H9 (cell line): ENCODE results near the gene TARBP2. TPM values are rescaled to one million over a fixed set of nuclear protein-coding genes. Genes with fewer than 3 reads are reported as not detected.

Experiments
- DNase-seq: peaks from one replicate; pipeline ENCODE4 v3.0.0-alpha.2; 2017
- H2AFZ ChIP-seq: one replicate; pipeline ENCODE4 v1.6.1; 2013; ENCODE audit warnings: mild to moderate bottlenecking, low read length, control low read depth, moderate library complexity
- H2AK5ac ChIP-seq: 2 replicates; pipeline ENCODE4 v1.6.1; 2013; ENCODE audit warnings: low read length, control low read depth, mixed read lengths; ENCODE audit not compliant: insufficient read length
- H2BK120ac ChIP-seq: one replicate; pipeline ENCODE4 v1.6.1; 2013; ENCODE audit warnings: low read depth, mild to moderate bottlenecking, low read length, control low read depth, inconsistent platforms; ENCODE audit not compliant: poor library complexity, severe bottlenecking
- H2BK12ac ChIP-seq: 2 replicates; pipeline ENCODE4 v1.6.1; 2013; ENCODE audit warnings: low read length, control low read depth, mixed read lengths, low read depth; ENCODE audit not compliant: insufficient read length
- H2BK15ac ChIP-seq: 2 replicates; pipeline ENCODE4 v1.6.1; 2013; ENCODE audit warnings: low read depth, low read length, control low read depth
- H2BK20ac ChIP-seq: one replicate; pipeline ENCODE4 v1.6.1; 2013; ENCODE audit warnings: low read depth, mild to moderate bottlenecking, low read length, control low read depth, inconsistent platforms; ENCODE audit not compliant: poor library complexity, severe bottlenecking
- H2BK5ac ChIP-seq: 2 replicates; pipeline ENCODE4 v1.6.1; 2013; ENCODE audit warnings: low read length, control low read depth, mixed read lengths; ENCODE audit not compliant: insufficient read length
- H3K14ac ChIP-seq: 2 replicates; pipeline ENCODE4 v1.6.1; 2013; ENCODE audit warnings: low read length, control low read depth; ENCODE audit not compliant: insufficient read depth
- H3K18ac ChIP-seq: 2 replicates; pipeline ENCODE4 v1.6.1; 2013; ENCODE audit warnings: low read depth, mild to moderate bottlenecking, mixed read lengths, low read length, control low read depth; ENCODE audit not compliant: insufficient read length
- H3K23ac ChIP-seq: 2 replicates; pipeline ENCODE4 v1.6.1; 2013; ENCODE audit warnings: low read length, control low read depth, mixed read lengths, low read depth; ENCODE audit not compliant: insufficient read length
- H3K23me2 ChIP-seq: 2 replicates; pipeline ENCODE4 v1.6.1; 2013; ENCODE audit warnings: low read depth, mild to moderate bottlenecking, mixed read lengths, low read length, control low read depth; ENCODE audit not compliant: insufficient read length, poor library complexity, severe bottlenecking
- H3K27ac ChIP-seq: 2 replicates; pipeline ENCODE4 v1.5.1; 2013; ENCODE audit warnings: low read length, control low read depth, mixed read lengths, low read depth; ENCODE audit not compliant: insufficient read length
- H3K27me3 ChIP-seq: 2 replicates; pipeline ENCODE4 v1.6.1; 2013; ENCODE audit warnings: low read length, control low read depth, inconsistent platforms; ENCODE audit not compliant: insufficient read depth
- H3K4ac ChIP-seq: 2 replicates; pipeline ENCODE4 v1.6.1; 2013; ENCODE audit warnings: low read depth, mild to moderate bottlenecking, control low read depth, inconsistent platforms, low read length, moderate library complexity
- H3K4me1 ChIP-seq: 2 replicates; pipeline ENCODE4 v1.6.1; 2013; ENCODE audit warnings: low read length, control low read depth, inconsistent platforms; ENCODE audit not compliant: insufficient read depth
- H3K4me2 ChIP-seq: 2 replicates; pipeline ENCODE4 v1.6.1; 2013; ENCODE audit warnings: low read length, control low read depth, mixed read lengths; ENCODE audit not compliant: insufficient read length, insufficient read depth
- H3K56ac ChIP-seq: 2 replicates; pipeline ENCODE4 v1.6.1; 2013; ENCODE audit warnings: low read depth, mild to moderate bottlenecking, mixed read lengths, low read length, control low read depth; ENCODE audit not compliant: insufficient read length
- H3K79me1 ChIP-seq: 2 replicates; pipeline ENCODE4 v1.6.1; 2013; ENCODE audit warnings: low read depth, mild to moderate bottlenecking, moderate library complexity, low read length, control low read depth, inconsistent platforms; ENCODE audit not compliant: insufficient read depth, poor library complexity, severe bottlenecking
- H3K79me2 ChIP-seq: 2 replicates; pipeline ENCODE4 v1.6.1; 2013; ENCODE audit warnings: low read length, control low read depth, inconsistent platforms; ENCODE audit not compliant: insufficient read depth
- H3K9ac ChIP-seq: 2 replicates; pipeline ENCODE4 v1.6.1; 2013; ENCODE audit warnings: low read length, control low read depth, mixed read lengths; ENCODE audit not compliant: insufficient read length; ENCODE audit errors: extremely low read depth
- H3K9me3 ChIP-seq: one replicate; pipeline ENCODE4 v1.6.1; 2013; ENCODE audit warnings: low read depth, low read length, inconsistent platforms; ENCODE audit not compliant: control insufficient read depth
- H3T11ph ChIP-seq: one replicate; pipeline ENCODE4 v1.6.1; 2013; ENCODE audit warnings: mild to moderate bottlenecking, low read length, control low read depth, inconsistent platforms
- H4K20me1 ChIP-seq: one replicate; pipeline ENCODE4 v1.6.1; 2013; ENCODE audit not compliant: control insufficient read depth, insufficient read length, insufficient read depth
- H4K5ac ChIP-seq: 2 replicates; pipeline ENCODE4 v1.6.1; 2013; ENCODE audit warnings: low read depth, mild to moderate bottlenecking, mixed read lengths, low read length, control low read depth; ENCODE audit not compliant: insufficient read length
- H4K8ac ChIP-seq: replicated peaks from 2 replicates; pipeline ENCODE4 v1.6.1; 2013; ENCODE audit warnings: low read length, control low read depth, mixed read lengths, low read depth; ENCODE audit not compliant: insufficient read length
- H4K91ac ChIP-seq: 2 replicates; pipeline ENCODE4 v1.6.1; 2013; ENCODE audit warnings: low read depth, mild to moderate bottlenecking, moderate library complexity, mixed read lengths, low read length, control low read depth; ENCODE audit not compliant: insufficient read length
- H3K27ac Mint-ChIP-seq, 3 experiments: 2 replicates in 2 of 3; 3 replicates in 1 of 3; pipeline ENCODE4 v1.8.0; 2020 to 2021; ENCODE audit warnings: mixed read lengths in 3 of 3, mild to moderate bottlenecking in 1 of 3, moderate library complexity in 1 of 3
- H3K27me3 Mint-ChIP-seq: 2 replicates; pipeline ENCODE4 v1.8.0; 2021; ENCODE audit warnings: low read depth, mild to moderate bottlenecking, moderate library complexity, mixed read lengths
- H3K36me3 Mint-ChIP-seq, 3 experiments: 2 replicates in 2 of 3; 3 replicates in 1 of 3; pipeline ENCODE4 v1.8.0; 2020 to 2021; ENCODE audit warnings: low read depth in 3 of 3, mixed read lengths in 3 of 3; ENCODE audit not compliant: insufficient read depth in 1 of 3
- H3K4me1 Mint-ChIP-seq, 2 experiments: 2 replicates each; pipeline ENCODE4 v1.8.0; 2020; ENCODE audit warnings: mixed read lengths in 2 of 2
- H3K4me3 Mint-ChIP-seq, 2 experiments: 2 replicates in 1 of 2; 3 replicates in 1 of 2; pipeline ENCODE4 v1.8.0; 2020 to 2021; ENCODE audit warnings: mild to moderate bottlenecking in 2 of 2, mixed read lengths in 2 of 2, moderate library complexity in 1 of 2
- H3K9me3 Mint-ChIP-seq, 2 experiments: 2 replicates in 1 of 2; 3 replicates in 1 of 2; pipeline ENCODE4 v1.8.0; 2020; ENCODE audit warnings: mild to moderate bottlenecking in 2 of 2, mixed read lengths in 2 of 2, moderate library complexity in 1 of 2
- CTCF ChIP-seq: fragments of 200-600 bp; sonication (generic); conservative IDR thresholded peaks from 3 replicates; pipeline ENCODE4 v1.8.0; 2021; ENCODE audit warnings: antibody characterized with exemption, mild to moderate bottlenecking
- WGBS: extraction: QIAGEN DNeasy Blood & Tissue Kit; methylation state at CpG from one replicate; pipeline ENCODE4 v1.1.7; 2013; ENCODE audit warnings: missing lambda C conversion rate, low lambda C conversion rate, mixed read lengths; ENCODE audit not compliant: insufficient read length; ENCODE audit errors: extremely low coverage; 5-methylcytosine and 5-hydroxymethylcytosine counted together
- total RNA-seq: library from RNA; stranded (reverse); gene quantifications from 2 replicates; pipeline ENCODE4 v1.2.1, GENCODE V29; 2021

TARBP2 gene
- total RNA-seq, 1 experiment from 2014 or later, result 79.2 TPM

DNA sequence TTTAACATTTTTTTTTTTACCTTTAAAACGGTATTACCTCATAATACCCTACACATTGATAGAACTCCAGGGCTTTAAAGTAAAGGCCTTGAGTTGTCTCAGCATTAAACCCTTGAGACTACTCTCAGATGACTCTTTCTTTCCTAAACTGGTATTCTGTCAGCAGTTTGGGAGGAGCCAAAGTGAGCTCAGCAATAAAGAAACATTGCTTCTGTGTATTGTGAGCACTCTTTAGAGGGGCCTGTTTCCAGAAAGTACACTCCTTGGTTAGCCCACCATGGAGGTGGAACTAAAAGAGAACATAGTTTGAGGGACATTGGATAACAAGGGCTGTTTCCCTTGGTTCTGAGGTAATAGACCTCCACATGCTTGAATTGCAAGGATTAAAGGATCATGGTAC, 22.2 kb upstream of the TARBP2 start:
- Mint-ChIP-seq H3K36me3 (peaks cover 55 to 89% (median 88%) of the 10 kb centered on the region in 3 experiments), H3K9me3 (no peaks in the 10 kb centered on the region), H3K27ac (peak overlapping the region in 1 of 3 experiments; percentile 44; a peak in 2 of 7 replicates), H3K4me1 (peaks cover 46 to 63% of the 10 kb centered on the region in 2 experiments), H3K4me3 (no peak overlapping the region), H3K27me3 (no peaks in the 10 kb centered on the region; the same call in 1 of the 2 replicates)
- no peak overlapping the region for H2AK5ac ChIP-seq
- H2BK120ac ChIP-seq, result no peak overlapping the region
- H3K79me1 ChIP-seq, result peaks cover 6% of the 10 kb centered on the region
- H2BK15ac ChIP-seq, result no peak overlapping the region
- no peaks in the 10 kb centered on the region for H3K79me2 ChIP-seq
- no peak overlapping the region for H3K9ac ChIP-seq
- H4K20me1 ChIP-seq, result no peaks in the 10 kb centered on the region
- H4K8ac ChIP-seq, result no peak overlapping the region
- H3K4ac ChIP-seq, result no peak overlapping the region
- no peak overlapping the region for H4K5ac ChIP-seq
- no peak for TF ChIP-seq CTCF
- no peak overlapping the region for H4K91ac ChIP-seq
- no peak overlapping the region for H2AFZ ChIP-seq
- H3K9me3 ChIP-seq, result no peaks in the 10 kb centered on the region
- no peak overlapping the region for H3K27ac ChIP-seq
- H3K27me3 ChIP-seq, result no peaks in the 10 kb centered on the region
- H3K23ac ChIP-seq, result no peak overlapping the region
- no peak overlapping the region for H3K4me2 ChIP-seq
- H3K14ac ChIP-seq, result no peak overlapping the region
- WGBS, result 100% methylated on average over 1 of the region's 1 CpG
- no peaks in the 10 kb centered on the region for H3K4me1 ChIP-seq
- H3T11ph ChIP-seq, result no peak overlapping the region
- H2BK5ac ChIP-seq, result no peak overlapping the region
- H3K56ac ChIP-seq, result no peak overlapping the region
- H2BK20ac ChIP-seq, result no peak overlapping the region
- H3K18ac ChIP-seq, result no peak overlapping the region
- H2BK12ac ChIP-seq, result no peak overlapping the region
- H3K23me2 ChIP-seq, result no peaks in the 10 kb centered on the region
- DNase-seq, result no peak
